Measurements from ENCODE around the gene DFFA.
"Not testable (repeated sequence)": the region's sequence is repeated elsewhere in the genome, so short reads cannot be mapped to it uniquely, and the experiment has no call there.

The DFFA gene, protein sequence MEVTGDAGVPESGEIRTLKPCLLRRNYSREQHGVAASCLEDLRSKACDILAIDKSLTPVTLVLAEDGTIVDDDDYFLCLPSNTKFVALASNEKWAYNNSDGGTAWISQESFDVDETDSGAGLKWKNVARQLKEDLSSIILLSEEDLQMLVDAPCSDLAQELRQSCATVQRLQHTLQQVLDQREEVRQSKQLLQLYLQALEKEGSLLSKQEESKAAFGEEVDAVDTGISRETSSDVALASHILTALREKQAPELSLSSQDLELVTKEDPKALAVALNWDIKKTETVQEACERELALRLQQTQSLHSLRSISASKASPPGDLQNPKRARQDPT

DNA sequence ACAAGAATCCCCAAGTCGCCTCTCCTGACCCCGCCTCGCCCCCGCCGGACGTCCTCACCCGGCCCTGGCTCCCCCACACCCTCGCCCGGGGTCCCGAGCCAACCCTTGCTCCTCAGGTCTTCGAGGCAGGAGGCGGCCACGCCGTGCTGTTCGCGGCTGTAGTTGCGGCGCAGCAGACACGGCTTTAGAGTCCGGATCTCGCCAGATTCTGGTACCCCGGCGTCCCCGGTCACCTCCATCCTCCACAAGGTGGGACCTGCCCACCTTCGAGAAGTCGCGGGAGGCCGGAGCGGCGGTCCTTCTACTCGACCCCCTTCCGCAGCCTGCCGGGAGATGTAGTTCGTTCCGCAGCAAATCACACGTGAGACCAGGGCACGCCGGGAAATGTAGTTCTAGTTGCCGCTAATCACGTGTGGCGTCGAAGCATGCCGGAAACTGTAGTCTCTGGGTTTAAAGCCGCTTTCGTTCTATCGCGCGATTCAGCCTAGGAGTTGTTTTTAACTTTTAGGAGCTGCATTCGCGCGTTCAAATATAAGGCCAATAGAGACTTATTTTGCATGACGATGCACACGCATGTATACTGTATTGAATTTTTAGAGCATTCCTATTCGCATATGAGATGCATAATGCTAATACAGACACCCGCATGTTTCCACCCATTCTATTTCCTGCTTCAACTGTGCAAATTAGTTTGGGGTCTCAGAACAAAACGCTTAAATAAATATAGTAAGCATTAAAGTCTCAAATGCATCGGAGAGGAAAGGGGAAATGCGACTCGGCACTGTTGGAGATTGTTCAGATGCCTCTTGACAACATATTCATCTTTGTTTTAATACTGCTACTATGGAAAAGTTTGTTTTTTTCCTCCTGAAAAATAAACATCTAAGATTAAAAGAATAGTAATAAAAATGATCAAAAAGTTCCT is at the start of gene DFFA:
TSS of gene DFFA (minus strand) at position 310 of the 925 bp plus-strand sequence. CDS start at position 239, 71 bp downstream.
- peak; percentile 95 for DNase-seq

DNA sequence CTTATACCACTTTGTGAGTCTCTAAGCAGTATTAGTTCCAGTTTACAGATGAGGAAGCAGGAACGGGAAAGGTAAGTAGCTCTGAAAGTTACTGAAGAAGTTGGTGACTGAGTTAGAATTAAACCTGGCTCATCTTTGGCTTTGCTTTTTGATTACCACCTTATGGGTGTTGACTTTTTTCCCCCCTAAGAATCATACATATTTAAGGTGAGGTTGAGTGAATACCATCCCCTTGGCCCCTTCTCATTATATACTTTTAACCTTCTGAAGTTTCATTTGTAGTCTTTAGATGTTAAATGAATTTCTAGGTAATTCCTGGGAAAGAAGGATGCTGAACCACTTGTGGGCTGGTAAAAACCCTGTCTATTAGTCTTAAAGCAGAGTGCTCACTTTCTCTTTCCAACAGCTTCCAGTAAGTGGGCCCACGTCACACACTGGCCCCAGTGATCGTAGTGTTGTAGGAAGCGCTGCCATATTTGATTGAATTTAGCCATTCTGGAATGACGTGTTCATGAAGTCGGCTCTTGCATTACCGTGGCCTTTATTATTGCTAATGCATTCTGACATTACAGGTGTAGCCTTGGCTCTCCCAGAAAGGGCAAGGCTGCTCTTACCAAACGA is 49.3 kb upstream of the DFFA start:
- DNase-seq: no peak

DNA sequence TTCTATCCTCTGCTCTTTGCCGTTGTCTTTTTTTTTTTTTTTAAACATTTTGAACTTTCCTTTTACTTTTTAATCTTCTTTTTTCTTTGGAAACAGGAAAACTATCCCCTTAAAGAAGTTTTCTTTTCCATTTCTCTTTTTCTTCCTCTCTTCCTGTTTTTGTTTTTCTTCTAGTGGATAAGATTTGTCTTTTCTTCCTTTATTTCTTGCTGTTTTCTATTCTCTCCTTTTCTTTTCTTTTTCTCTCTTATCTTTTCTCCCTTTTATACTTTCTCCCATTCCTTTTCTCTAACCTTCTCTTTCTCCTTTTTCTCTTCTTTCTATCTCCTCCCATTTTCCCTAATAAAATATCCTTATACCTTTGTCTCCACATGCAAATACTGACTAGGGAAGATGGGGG is 48.6 kb upstream of the DFFA start:
- DNase-seq: no peak

DNA sequence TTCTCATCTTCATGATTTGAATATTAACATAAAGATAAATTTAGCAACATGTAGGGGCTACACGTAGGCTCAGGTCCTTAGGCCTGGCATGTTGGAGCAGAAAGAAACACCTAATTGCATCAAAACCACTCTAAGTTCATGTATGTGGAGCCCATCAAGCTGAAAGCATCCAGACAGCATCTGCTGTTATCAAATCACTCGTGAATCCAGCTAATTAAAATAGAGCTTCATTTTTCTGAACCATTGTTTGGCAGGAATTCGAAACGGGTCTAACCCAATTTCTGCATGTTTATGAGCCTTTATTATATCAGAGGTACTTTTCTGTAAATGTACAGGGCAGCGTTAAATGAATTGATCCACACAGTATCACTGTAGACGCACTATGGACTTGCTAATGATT is 48.2 kb upstream of the DFFA start:
- no peak for DNase-seq

DNA sequence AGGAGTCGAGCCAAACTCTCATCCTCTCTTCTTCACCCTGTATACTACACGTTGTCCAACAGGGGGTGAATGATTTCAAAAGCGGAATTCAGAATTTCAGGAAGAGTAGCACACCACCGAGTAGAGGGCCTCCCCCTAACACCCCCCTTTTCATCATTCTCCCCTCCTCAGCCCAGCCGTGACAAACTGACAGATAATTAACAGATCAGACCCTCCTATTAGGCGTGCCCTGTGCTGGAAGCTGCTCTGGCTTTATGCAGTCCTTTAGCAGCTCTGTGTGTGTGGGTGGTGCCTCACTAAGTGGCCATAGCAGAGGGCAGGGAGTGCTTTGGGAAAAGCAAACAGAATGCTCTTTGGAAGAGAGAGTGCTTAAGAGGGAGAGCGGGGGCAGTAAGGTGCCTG is 46.7 kb upstream of the DFFA start:
- DNase-seq: no peak

DNA sequence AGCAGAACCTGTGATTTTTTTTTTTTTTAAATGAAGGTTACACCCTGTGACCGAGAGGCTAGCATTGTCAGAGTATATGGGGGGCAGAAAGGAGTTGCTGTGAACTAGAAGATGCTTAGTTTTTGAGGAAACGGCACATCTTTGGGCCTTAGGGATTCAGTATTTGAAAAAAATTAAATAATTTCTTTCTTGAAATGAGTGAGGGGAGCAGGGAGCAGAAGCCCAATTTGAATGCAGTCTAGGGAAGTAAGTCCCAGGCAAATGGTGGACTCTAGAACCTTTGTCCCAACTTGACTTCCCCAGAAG is 45.3 kb upstream of the DFFA start:
- no peak for DNase-seq

DNA sequence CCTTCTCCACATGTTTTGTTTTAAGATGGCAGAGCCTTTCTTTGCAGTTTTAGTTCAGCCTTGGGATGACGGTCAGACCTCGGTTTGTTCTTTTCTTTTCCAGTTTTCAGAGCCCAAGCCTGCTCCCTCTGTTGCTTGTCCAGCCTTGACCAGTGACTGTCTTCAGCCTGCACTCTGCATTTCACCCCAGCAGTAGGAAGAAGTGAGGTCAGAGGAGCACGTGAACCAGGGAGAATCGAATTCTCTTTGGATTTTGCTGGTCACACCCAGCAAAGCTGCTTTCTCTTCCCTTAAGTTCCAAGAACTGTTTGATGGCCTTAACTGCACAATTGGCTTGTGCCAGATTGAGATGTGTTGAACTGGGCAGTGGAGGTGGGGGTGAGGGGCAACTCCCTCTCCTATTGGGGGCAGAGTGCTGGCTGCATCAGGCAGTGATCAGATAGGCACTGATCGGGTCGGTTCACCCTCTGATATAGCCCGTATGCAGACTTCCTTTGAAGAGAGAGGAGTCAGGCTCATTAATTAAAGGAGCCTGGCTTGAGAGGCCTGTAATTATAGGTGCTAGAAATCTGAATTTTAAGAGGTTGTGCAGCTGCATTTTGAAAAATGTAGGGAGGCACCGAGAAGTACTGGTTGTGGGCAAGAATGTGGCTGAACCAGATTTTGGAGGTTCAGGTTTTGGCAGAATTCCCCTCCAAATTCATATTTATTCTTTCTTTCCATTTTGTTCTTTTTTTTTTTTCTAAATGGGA is 44.8 kb upstream of the DFFA start:
- no peak for DNase-seq

DNA sequence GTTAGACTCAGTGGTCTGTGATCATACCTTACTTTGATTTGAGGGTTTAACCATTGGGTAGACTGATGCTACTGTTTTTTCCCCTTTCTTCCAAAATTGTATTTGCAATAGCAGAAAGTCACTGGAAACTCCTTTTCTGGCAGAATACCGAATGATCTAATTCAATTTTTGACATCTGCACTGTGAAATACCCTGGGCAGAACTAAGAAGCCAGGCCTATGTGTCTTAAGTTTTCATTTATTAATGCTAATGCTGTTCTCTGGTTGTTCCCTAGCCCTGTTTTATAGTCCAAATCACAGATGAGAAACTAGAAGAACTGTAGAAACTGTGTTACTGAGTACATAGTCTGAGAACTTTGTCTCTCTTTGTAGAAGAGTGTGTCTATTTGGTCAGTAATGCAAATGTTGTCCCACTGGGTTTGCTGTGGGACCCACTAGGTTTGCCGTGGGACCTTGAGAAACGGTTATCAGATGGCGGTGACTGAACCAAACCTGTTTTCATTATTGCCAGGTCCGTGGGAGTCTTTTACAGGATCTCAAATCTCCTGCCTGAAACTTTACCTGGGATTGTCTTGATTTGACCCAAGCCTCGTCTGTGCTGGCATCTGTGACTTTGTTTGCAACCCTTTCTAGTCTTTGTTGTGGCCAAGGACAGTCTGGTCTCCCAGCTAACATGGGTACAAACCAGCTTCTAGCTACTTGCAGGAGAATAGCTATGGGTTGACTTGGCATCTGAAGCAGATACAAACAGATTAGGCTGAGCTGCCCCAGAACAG is 43.8 kb upstream of the DFFA start:
- no peak for DNase-seq

DNA sequence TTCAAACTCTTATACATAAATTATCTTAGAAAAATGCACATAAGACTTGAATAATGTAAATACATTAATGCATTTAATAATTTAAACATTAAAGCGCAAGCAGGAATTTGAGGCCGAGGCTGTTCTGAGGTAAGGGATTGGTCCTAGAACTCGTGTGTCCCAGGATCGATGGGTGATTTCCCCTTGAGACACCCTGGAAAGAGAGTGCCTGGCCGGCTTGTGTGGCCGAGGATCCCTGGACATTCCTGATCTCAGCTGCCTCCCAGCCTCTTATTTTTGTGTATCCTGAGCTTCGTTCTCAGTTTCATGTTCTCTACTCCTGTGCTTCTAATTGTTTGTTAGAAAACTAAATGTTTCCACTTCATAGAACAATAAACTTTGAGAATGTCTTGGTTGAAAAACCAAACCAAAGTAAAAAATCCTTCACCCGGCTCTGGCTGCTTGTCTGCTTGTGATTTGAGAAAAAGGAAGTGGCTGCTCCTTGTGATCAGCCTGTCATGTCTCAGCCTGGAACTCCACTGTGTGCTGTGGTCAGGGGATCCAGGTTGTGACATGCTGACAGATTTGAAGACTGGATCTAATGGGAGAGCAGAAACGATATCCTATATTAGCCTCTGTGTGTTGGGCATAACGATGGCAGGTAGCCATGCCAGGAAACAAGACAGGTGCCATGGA is 43.1 kb upstream of the DFFA start:
- no peak for DNase-seq

DNA sequence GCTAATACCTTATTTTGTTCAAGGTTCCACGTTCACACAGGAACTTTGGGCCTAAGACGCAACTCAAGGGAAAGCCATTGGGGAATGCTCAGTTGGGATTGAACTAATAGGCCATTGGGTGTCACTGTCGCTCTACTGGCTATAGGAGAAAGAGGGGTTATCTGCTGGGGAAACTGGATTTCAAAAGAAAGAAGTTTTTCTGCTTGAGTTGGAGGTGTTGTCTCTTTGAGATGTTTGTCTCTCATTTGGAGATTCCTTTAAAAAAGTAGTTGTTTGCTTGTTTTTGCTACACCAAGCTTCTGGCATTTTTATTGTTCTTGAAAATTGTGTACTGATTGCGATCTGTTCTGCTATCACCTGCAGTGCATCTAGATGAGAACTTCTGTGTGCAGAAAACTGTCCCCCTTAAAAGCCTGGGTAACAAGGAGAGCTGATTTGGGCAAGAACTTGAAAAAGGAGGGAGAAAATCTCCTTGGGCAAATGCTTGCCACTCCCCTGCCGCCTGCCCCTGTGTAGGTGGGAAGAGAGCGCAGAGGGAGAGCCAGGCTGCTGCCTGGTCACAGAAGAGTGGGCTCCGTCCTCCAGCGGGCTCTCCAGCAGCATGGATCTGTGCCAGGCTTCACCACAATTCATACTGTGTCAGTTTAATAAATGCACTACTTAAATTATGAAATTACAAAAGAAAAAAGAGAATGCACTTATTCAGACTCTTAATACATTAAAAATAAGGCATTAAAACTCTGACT is 42.3 kb upstream of the DFFA start:
- no peak for DNase-seq

DNA sequence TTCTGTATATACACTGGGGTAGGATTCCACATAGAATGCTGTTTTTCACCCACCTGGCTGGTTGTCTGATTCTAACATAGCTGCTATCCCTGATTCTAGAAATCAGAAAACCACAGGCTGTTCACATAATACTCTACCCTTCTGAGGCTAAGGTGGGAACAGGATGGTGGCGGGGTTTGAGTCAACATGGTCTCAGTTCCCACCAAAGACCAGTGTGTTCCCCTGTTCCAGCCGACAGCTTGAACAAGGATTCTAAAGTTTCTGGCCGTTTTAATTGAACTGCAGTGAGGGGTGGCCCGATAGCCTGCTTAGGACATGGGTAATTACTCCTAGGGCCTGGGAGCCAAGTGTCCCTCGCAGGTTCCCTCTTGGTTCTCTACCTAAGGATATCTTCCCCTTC is 40.9 kb upstream of the DFFA start:
- no peak for DNase-seq

DNA sequence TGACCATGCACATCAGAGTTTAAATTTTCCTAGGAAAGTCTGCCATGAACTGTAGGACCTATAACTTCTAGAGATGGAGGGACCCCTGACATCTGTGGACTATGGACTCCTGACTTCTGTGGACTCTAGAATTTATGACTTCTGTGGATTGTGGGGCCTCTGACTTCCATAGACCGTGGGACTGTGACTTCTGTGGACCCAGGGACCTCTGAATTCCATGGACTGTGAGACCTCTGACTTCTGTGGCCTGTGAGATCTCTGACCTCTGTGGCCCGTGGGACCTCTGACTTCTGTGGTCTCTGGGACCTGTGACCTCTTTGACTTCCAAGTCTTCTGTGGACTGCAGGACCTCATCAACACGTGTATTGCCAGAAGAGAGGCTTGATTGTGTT is 39.2 kb upstream of the DFFA start:
- DNase-seq: no peak

DNA sequence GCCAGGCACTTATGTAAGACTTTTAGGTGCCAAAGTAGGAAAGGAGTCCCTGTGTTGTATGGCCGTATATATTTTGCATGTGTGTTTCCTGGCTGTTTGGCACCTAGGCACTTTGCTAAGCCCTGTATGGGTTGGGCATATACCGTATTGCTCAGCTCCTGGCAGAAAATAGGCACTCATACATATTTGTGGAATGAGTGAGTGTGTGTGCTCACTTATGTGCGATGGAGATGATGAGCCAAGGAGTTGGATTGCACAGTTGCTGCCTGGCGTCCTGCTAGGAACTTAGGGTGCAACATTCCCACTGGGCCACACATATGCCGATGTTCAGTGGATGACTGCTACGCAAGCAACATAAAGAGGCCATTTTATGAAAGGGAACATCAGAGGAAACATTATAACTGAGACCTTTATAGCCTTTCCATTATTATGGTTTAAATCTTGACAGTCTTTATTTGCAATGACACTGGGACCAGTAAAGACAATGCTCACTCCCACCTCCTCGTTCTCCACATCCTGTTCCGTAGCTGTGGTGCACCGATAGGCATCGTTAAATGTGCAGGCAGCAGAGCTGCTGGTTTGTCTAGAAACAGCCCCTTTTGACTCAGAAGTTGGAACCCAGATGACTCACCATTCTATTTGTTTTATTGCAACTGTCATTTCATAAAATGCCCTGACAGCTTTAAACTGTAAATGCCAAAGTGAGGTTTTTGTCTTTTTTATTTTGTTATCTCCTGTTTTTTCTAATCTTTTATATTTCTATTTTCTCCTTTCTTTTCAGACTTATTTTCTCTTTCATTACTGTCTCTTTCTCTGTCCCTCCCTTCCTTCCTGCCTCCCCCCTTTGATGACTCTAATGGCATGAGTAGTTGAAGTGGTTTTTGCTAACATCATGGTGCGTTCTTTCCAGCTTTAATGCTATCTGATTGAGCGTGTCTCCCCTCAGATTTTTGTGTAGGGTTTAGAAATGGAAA is 38.5 kb upstream of the DFFA start:
- DNase-seq: peak; percentile 82

DNA sequence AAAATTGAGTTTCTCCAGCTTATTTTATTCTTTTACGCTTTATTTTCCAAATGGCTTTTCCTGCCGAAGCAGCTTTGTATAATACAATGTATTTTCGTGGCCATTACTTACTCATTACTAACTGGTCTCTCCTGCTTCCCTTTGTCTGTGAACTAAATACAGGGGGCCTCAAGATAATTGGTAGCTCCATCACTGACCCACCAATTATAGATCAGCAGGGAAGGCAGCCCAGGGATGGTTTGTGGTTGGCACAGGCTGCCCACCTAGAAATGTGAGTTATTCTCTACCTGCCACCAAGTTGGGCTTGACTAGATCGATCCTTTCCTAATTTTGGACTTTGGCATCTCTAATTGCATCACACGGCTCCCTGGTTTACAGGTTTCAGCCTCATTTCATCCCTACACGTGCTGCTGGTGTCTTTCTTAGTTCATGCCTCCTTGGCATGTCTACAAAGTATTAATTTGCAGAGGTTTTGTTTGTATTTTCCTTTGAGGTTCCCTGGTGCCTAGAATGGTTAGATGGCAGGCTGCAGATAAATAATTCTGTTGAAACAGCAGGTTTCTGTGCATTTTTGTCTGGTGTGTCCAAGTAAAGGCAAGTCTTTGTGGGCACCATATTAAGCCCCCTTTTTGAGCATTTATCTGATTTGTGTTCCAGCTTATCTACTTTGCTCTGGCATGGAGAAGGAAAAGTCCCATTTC is 37.6 kb upstream of the DFFA start:
- DNase-seq: no peak

DNA sequence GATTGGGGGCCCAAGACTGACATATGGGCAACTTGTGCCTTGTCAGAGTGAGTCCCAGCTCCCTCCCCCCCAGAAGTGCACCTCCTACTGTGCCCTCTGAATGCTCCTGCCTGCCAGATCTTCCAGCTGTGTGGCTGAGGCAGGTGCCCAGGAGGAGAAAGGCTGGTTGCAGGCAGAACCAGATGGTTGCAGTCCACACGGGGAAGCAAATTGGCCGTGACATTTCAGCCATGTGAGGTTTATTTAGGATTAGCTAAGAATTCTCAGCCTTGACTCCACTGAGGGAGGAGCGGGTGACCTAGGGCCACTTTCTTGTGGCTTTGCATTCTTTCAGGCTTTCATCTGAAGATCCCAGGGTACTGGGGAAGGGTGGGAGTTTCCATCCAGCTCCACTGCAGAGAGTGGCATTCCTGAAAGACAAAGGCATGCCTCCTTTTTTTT is 36.2 kb upstream of the DFFA start:
- DNase-seq: no peak

DNA sequence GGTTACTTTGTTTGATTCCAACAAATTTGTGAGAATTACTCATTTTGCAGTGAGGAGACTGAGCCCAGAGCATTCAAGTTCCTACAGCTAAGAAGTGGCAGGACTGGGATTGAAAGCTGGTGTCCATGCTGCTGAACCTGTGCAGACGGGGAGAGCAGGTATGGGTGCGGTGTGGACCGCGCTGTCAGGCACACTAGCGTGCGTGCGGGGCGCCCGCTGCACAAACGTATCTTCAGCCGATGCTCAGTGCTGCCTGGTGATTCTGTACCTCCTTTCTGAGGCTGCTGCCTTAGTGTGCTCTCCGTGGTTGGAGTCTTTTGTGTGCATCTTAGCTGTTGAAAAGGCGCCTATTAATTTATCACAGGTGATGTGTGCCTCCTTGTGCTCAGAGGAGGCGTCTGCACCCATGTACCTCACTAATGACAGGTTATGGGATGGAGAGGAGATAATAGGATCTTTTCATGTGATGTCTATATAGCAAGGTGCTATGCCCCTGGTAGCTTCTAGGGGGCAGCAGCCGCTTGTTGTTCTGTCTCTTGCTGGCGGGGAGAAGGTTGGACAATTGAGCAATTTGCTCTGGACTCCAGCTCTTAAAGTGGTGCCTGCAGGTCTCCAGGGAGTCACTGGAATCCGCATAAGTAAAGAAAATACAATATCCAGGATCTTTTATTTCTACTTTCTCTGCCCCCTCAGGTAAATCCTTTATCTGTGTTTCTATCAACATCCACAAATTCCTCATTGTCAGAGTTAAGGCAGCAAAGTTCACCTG is 35.0 kb upstream of the DFFA start:
- peak; percentile 61 for DNase-seq

DNA sequence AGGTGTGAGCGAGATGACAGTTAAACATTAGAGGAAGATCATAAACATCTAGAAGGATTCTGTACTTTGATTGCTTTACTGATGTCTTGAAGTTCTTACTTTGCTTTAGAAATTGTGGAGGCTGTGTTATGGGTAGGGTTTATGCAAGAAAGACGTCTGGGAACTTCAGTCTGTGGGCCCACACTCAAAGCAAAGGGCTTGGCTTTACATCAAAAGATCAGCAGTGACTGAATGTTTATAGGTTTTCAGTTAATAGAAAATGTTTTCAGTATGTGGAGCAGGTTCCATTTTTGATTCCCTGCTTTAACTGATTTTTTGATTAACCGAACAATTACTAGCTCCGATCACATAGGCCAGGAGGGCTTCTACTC is 34.3 kb upstream of the DFFA start:
- no peak for DNase-seq

DNA sequence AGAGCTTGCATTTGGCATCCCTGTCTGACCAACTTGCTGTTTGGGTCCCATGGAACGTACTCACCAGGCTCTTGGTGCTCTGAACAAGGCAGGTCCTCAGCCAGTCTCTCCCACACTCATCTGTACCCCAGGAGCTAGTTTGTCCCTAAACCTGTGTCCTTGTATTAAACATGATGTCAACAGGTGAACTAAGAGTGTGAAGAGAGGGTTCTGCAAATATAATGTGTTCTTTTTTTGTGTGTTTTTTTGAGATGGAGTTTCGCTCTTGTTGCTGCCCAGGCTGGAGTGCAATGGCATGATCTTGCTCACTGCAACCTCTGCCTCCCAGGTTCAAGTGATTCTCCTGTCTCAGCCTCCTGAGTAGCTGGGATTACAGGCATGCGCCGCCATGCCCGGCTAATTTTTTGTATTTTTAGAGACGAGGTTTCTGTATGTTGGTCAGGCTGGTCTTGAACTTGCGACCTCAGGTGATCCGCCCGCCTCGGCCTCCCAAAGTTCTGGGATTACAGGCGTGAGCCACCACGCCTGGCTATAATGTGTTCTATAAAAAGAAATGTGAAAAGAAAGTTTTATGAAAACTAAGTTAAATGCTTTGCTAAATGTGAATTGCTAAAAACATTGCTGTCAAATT is 33.8 kb upstream of the DFFA start:
- not testable (repeated sequence) for DNase-seq

All from stimulated activated CD8-positive, alpha-beta memory T cell treated with anti-CD3 and anti-CD28 coated beads, Interleukin-4, amount 100 ng/mL, for 48 hours (primary cell).